RWPE1 (cell line): ENCODE data around the gene LHX3.
A peak's percentile ranks its signal among the peaks of the same experiment; 100 is the strongest.

ENCODE experiments used
- CTCF ChIA-PET: fragments of 350-600 bp; sonication (Branson Sonifier 250); formaldehyde crosslinking; extraction: SDS; loops from one replicate; lab custom pipeline; 2021; lab: Yijun Ruan, JAX
- POLR2A ChIA-PET: fragments of 400-600 bp; formaldehyde crosslinking; extraction: SDS; loops from one replicate; lab custom pipeline; 2020; ENCODE audit warnings: antibody characterized with exemption; ENCODE audit not compliant: low non-redundant PET; lab: Yijun Ruan, JAX
- DNase-seq: peaks from one replicate; pipeline ENCODE4 v3.0.0; 2012; ENCODE audit warnings: low spot score
- H3K27ac ChIP-seq: fragments of 450-650 bp; 2 replicates; pipeline ENCODE4 v1.5.1; 2017
- CTCF ChIP-seq: fragments of 450-650 bp; conservative IDR thresholded peaks from 2 replicates; pipeline ENCODE4 v1.5.1; 2017; ENCODE audit warnings: low read depth, mild to moderate bottlenecking

The LHX3 gene

GRCh38 chr9:136233868-136234267 is 28.9 kb upstream of the LHX3 start:
- DNase-seq, result no peak
- no peak for TF ChIP-seq CTCF
- POLR2A ChIA-PET, result no interaction called here
- CTCF ChIA-PET, result interaction anchor here (0.7 to 1.3 kb wide), 2 partner anchors 8 to 264 kb away, joined by 3 to 5 read pairs; no protein-coding TSS in a partner anchor
- peak overlapping the region; percentile 22; the same call in 1 of the 2 replicates for H3K27ac ChIP-seq

- peak overlapping the region; percentile 22 for H3K27ac ChIP-seq
- DNase-seq, result no peak
- POLR2A ChIA-PET, result no interaction called here
- no peak for TF ChIP-seq CTCF
- CTCF ChIA-PET, result no interaction called here
These were observed 28.5 kb upstream of the LHX3 start for GRCh38 chr9:136233411-136233810.

GRCh38 chr9:136232969-136233368 is 28.0 kb upstream of the LHX3 start:
- ChIA-PET POLR2A (no interaction called here), CTCF (no interaction called here)
- TF ChIP-seq CTCF, result no peak
- DNase-seq, result no peak
- peak overlapping the region; percentile 22 for H3K27ac ChIP-seq

GRCh38 chr9:136231478-136232297 is 26.8 kb upstream of the LHX3 start:
- DNase-seq, result no peak
- ChIA-PET CTCF (no interaction called here), POLR2A (no interaction called here)
- no peak for TF ChIP-seq CTCF
- no peak overlapping the region for H3K27ac ChIP-seq

GRCh38 chr9:136230773-136231172 is 25.8 kb upstream of the LHX3 start:
- CTCF ChIA-PET, result no interaction called here
- H3K27ac ChIP-seq, result peak overlapping the region; percentile 80
- no peak for TF ChIP-seq CTCF
- POLR2A ChIA-PET, result no interaction called here
- DNase-seq, result no peak

- H3K27ac ChIP-seq, result peak overlapping the region; percentile 80
- no peak for DNase-seq
- ChIA-PET POLR2A (no interaction called here), CTCF (no interaction called here)
- no peak for TF ChIP-seq CTCF
These were observed 25.4 kb upstream of the LHX3 start for GRCh38 chr9:136230365-136230764.
